ENCODE measurements around the gene ANKRD33B. TPM values are rescaled to one million over a fixed set of nuclear protein-coding genes. Genes with fewer than 3 reads are reported as not detected.

ANKRD33B gene
- total RNA-seq, 1 experiment from 2014 or later = 0.75 TPM

DNA sequence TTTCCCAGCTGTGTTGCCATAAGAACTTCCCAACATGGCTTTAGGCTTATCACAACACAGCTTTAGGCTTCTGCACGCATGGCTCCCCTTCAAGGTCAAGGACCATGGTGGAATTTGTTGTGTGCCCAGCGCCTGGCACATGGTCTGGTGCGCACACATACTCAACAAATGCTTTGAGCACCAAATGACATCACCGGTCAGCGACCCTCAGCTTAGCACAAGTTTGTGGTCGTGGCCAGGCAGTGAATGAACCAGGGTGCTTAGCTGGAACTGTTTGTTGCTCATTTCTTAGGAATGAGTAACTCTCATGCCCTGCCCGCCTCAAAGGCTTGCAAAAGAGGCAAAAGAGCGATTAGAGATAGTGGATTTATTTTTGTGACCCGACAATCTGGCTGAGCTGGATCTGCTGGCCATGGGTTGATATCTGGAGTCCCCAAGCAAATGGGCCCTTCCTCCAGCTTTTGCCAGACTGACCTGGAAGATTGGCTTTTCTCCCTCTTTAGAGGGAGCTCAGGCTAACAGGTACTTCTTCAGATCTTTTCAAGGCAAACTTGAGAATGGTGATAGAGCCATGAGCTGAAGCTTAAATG lies 138.3 kb downstream of the ANKRD33B start:
- BruUV-seq (replicated peaks) = no TSS peak
- POLR2A ChIA-PET (ENCODE audit: low non-redundant PET) = no interaction called here
- intact Hi-C loops (cut with micrococcal nuclease; ENCODE audit: unreplicated experiment) = no loop called here
- H3K4me3 ChIP-seq (ENCODE audit: low read depth, low read length, poor library complexity, severe bottlenecking) = no peak overlapping the region
- DNase-seq (ENCODE audit: low spot score) = no peak
- TF ChIP-seq EZH2 (IDR thresholded peaks at IDR 0.05; ENCODE audit: borderline replicate concordance, low read depth, low read length, poor library complexity, severe bottlenecking) (no peak), CTCF (conservative IDR thresholded peaks at IDR 0.05; ENCODE audit: low read depth, low read length) (no peak)
- H3K9me3 ChIP-seq (ENCODE audit: low read depth, low read length, poor library complexity, severe bottlenecking) = no peaks in the 10 kb centered on the region
- no peak overlapping the region for H3K27ac ChIP-seq (ENCODE audit: low read depth, low read length, poor library complexity, severe bottlenecking)
- peaks cover 13% of the 10 kb centered on the region for H3K4me1 ChIP-seq (ENCODE audit: insufficient read depth, low read length, poor library complexity, severe bottlenecking)
- CTCF ChIA-PET = interaction anchor here (0.5 kb wide), 1 partner anchor 43 kb away, joined by 3 read pairs; no protein-coding TSS in a partner anchor
- H3K27me3 ChIP-seq (replicated peaks; ENCODE audit: insufficient read depth, low read depth, low read length, poor library complexity) = no peaks in the 10 kb centered on the region
- no peaks in the 10 kb centered on the region for H3K36me3 ChIP-seq (ENCODE audit: insufficient read depth, low read length, poor library complexity, severe bottlenecking)

DNA sequence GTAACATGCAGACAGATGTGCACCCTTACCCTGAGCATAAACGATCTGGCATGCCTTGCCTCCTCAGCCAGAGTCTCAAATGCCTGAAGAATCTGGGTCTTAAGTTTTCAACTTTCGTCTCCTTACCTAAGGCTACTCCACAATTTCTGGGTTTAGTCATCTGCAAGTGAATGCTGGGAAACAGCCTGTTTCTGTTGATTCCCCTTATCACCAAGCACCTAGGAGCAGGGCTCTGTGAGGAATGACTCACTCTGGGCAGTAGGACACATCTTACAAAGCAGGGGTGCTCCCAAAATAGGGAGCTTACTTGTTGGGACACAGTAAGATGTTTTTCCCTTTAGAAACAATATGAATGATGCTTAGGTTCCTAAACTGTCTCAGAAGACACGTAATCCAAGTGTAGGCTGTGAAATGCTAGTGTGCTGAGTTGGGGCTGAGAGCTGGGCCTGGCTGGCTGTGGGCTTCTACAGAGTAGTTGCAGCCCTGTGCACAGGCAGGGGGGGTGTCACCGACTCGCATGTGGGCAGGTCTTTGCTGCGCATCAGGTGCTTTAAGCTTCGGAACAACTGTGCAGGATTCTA lies 139.1 kb downstream of the ANKRD33B start:
- DNase-seq (ENCODE audit: low spot score) = no peak
- POLR2A ChIA-PET (ENCODE audit: low non-redundant PET) = no interaction called here
- Histone ChIP-seq H3K4me3 (ENCODE audit: low read depth, low read length, poor library complexity, severe bottlenecking) (no peak overlapping the region), H3K27ac (ENCODE audit: low read depth, low read length, poor library complexity, severe bottlenecking) (no peak overlapping the region), H3K27me3 (replicated peaks; ENCODE audit: insufficient read depth, low read depth, low read length, poor library complexity) (no peaks in the 10 kb centered on the region), H3K9me3 (ENCODE audit: low read depth, low read length, poor library complexity, severe bottlenecking) (no peaks in the 10 kb centered on the region), H3K36me3 (ENCODE audit: insufficient read depth, low read length, poor library complexity, severe bottlenecking) (no peaks in the 10 kb centered on the region), H3K4me1 (ENCODE audit: insufficient read depth, low read length, poor library complexity, severe bottlenecking) (peaks cover 13% of the 10 kb centered on the region)
- TF ChIP-seq EZH2 (IDR thresholded peaks at IDR 0.05; ENCODE audit: borderline replicate concordance, low read depth, low read length, poor library complexity, severe bottlenecking) (no peak), CTCF (conservative IDR thresholded peaks at IDR 0.05; ENCODE audit: low read depth, low read length) (no peak)
- CTCF ChIA-PET = no interaction called here
- no TSS peak for BruUV-seq (replicated peaks)
- intact Hi-C loops (cut with micrococcal nuclease; ENCODE audit: unreplicated experiment) = no loop called here

DNA sequence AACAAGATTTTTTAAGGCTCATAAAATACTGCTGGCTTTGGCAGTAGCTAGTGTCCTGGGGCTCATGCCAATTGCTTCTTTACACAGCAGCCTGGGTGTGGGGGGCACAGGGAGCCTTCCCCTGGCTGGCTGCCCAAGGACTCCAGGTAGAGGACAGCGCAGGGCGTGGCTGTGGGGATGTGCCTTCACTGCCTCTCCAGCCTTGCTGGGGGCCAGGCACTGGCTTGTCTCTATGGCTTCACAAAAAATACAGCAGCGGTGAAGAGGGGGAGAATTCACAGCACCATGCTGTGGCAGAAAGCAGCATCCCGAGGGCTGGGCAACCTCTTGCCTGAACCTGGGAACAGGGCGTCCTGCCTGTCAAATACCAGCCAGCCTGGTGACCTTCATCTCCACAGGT lies 139.8 kb downstream of the ANKRD33B start:
- Histone ChIP-seq H3K4me3 (ENCODE audit: low read depth, low read length, poor library complexity, severe bottlenecking) (no peak overlapping the region), H3K4me1 (ENCODE audit: insufficient read depth, low read length, poor library complexity, severe bottlenecking) (peaks cover 13% of the 10 kb centered on the region), H3K36me3 (ENCODE audit: insufficient read depth, low read length, poor library complexity, severe bottlenecking) (no peaks in the 10 kb centered on the region), H3K27ac (ENCODE audit: low read depth, low read length, poor library complexity, severe bottlenecking) (no peak overlapping the region), H3K9me3 (ENCODE audit: low read depth, low read length, poor library complexity, severe bottlenecking) (no peaks in the 10 kb centered on the region), H3K27me3 (replicated peaks; ENCODE audit: insufficient read depth, low read depth, low read length, poor library complexity) (no peaks in the 10 kb centered on the region)
- ChIA-PET CTCF (no interaction called here), POLR2A (ENCODE audit: low non-redundant PET) (no interaction called here)
- TF ChIP-seq EZH2 (IDR thresholded peaks at IDR 0.05; ENCODE audit: borderline replicate concordance, low read depth, low read length, poor library complexity, severe bottlenecking) = no peak
- TF ChIP-seq CTCF (conservative IDR thresholded peaks at IDR 0.05; ENCODE audit: low read depth, low read length) = no peak
- intact Hi-C loops (cut with micrococcal nuclease; ENCODE audit: unreplicated experiment) = no loop called here
- no TSS peak for BruUV-seq (replicated peaks)
- no peak for DNase-seq (ENCODE audit: low spot score)

Data from A673 (cell line).